ENCODE measurements around the gene C14orf180.

Gene C14orf180

DNA sequence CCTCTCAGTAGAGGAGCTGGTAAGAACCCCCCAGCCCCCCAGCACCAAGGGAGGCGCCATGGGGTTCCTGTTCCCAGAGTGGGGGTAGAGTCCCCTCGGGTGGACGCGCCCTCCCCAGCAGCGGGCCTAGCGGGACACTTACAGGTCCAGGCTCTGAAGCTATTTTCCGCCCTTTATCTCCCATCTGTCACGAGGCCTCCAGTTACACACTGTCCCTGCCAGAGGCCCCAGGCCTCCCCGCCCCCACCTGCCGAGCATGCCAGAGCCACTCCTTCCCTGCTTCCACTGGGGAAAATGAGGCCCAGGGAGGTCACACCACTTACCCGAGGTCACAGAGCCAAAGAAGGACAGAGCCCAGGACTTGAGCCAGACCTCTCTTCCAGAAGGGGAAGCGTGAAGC lies 3.1 kb downstream of the C14orf180 start:
- in situ Hi-C loops (cut with MboI; ENCODE audit: low pct_unique_long_range_greater_than_20kb, low sequenced_read_pairs, unreplicated experiment), result no loop called here
- DNase-seq (ENCODE audit: low spot score), result no peak
- no peak for TF ChIP-seq CTCF (IDR thresholded peaks at IDR 0.05; ENCODE audit: extremely low read depth, insufficient read depth, missing control alignments)

DNA sequence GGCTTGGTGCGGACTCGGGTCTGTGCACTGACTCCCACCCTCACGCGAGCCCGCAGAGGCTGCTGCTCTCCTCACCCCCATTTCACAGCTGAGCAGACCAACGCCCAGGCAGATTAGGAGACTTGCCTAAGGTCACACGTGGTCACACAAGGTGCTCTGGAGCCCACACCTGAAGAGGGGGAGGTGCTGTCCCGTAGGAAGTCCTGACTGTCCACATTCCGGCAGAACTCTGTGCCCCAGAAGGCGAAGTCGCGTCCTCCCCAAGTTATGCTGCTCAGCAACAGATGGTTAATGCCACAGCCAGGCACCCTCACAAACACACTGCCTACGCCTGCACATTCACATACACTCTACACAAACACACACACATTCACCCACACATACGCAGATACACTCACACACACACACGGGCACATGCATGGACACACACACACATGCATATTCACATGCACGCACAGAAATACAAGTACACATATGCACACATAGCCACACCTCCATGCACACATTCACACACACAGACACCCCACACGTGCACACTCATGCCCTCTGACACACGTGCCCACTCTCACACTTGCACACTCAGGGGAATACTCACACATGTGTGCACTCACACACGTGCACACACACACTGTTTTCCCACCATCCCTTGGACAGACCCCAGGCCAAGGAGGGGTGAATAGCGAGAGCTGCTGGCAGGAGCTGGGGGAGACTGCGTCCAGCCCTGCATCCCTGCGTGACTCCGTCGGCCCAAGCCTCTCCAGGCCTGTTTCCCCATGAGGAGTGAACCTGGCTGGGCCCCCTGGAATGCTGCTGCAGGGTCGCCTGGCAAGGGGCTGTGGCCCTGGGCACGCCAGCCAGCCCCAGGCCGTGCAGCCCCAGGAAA lies 4.1 kb downstream of the C14orf180 start:
- in situ Hi-C loops (cut with MboI; ENCODE audit: low pct_unique_long_range_greater_than_20kb, low sequenced_read_pairs, unreplicated experiment), result no loop called here
- DNase-seq (ENCODE audit: low spot score), result no peak
- TF ChIP-seq CTCF (IDR thresholded peaks at IDR 0.05; ENCODE audit: extremely low read depth, insufficient read depth, missing control alignments), result no peak

DNA sequence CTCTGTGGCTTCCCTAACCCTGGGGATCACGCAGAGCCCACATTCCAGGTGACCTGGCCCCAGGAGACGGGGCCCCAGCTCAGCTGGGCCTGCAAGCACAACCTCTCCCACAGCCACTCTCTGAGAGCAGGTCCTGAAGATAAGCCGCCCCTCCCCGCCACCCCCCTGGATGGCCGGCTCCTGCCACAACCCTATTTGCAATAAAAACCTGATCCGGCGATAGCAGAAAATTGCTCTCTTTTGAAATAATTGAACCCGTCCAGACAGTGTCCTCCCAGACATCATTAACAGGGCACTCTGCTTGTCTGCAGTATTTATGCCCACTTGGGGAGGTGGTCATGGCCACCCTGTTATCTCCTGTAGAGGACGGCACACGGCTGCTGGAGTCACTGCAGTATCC lies 5.0 kb downstream of the C14orf180 start:
- no peak for DNase-seq (ENCODE audit: low spot score)
- no peak for TF ChIP-seq CTCF (IDR thresholded peaks at IDR 0.05; ENCODE audit: extremely low read depth, insufficient read depth, missing control alignments)
- in situ Hi-C loops (cut with MboI; ENCODE audit: low pct_unique_long_range_greater_than_20kb, low sequenced_read_pairs, unreplicated experiment), result no loop called here

GRCh38 chr14:104585966-104586697 lies 6.6 kb downstream of the C14orf180 start:
- no peak for TF ChIP-seq CTCF (IDR thresholded peaks at IDR 0.05; ENCODE audit: extremely low read depth, insufficient read depth, missing control alignments)
- in situ Hi-C loops (cut with MboI; ENCODE audit: low pct_unique_long_range_greater_than_20kb, low sequenced_read_pairs, unreplicated experiment), result no loop called here
- no peak for DNase-seq (ENCODE audit: low spot score)

DNA sequence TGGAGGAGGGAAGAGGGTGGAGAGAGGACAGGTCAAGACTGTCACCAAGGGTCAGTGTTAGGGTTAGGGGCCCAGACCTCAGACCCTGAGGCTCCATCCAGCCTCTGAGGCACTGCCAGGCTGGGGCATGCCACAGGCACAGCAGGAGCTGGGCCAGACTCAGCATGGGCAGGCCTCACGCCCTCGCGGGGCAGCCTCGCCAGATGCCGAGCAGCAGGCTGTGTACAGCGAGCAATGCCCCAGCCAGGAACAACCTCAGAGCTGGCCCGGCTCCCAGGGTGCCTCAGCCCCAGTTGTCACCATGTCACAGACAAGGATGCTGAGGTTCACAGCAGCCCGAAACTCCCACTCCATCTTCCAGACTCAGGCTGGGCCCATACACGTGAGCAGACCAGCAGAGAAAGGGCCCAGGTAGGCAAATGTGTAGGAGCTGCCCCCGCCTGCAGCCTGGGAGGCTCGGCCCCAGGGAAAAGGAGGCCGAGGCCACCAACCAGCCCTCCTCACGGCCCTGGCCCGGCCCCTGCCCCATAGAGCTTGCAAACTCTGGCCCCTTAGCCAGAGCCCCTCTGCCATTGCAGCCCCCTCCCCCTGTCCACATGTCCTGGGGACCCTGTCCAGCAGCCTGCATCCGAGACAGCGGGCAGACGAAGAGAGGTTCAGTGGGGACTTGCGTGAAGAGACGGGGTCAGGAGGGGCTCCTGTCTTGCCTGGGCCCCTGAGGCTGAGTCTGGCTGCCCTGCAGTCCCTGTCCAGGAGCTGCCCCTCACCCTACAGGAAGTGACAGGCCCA lies 7.5 kb downstream of the C14orf180 start:
- DNase-seq (ENCODE audit: low spot score), result no peak
- in situ Hi-C loops (cut with MboI; ENCODE audit: low pct_unique_long_range_greater_than_20kb, low sequenced_read_pairs, unreplicated experiment), result no loop called here

More for the DNA sequence above, 7.5 kb downstream of the C14orf180 start:
- no peak for TF ChIP-seq CTCF (IDR thresholded peaks at IDR 0.05; ENCODE audit: extremely low read depth, insufficient read depth, missing control alignments)
